Gastrocnemius medialis (tissue), 4 donors: ENCODE data around the gene NBDY. TPM values are rescaled to one million over a fixed set of nuclear protein-coding genes. Genes with fewer than 3 reads are reported as not detected.

ENCODE experiments used
- ATAC-seq, 2 donors: fragments of 150-250 bp; one replicate each; pipeline ENCODE4 v1.9.1; 2016
- DNase-seq, 2 donors: peaks; one replicate each; pipeline ENCODE4 v3.0.0-alpha.2; 2019
- H3K27ac ChIP-seq, 4 donors: fragments of 200-600 bp; sonication (generic); 1 replicate in 1 of 4; 2 replicates in 3 of 4; pipeline ENCODE4 v1.5.1; 2016 to 2018; ENCODE audit warnings: mild to moderate bottlenecking in 2 of 4, moderate library complexity in 1 of 4
- H3K27me3 ChIP-seq, 3 donors: fragments of 200-600 bp; sonication (generic) in 2 of 3; 1 replicate in 1 of 3; 2 replicates in 2 of 3; pipeline versions ENCODE4 v1.5.1 to v1.6.0; 2016 to 2019; ENCODE audit warnings: mild to moderate bottlenecking in 1 of 3, moderate library complexity in 1 of 3
- H3K36me3 ChIP-seq, 2 donors: fragments of 200-600 bp; sonication (generic) in 1 of 2; one replicate each; pipeline ENCODE4 v1.5.1; 2017 to 2018
- H3K4me1 ChIP-seq, 2 donors: fragments of 200-600 bp; sonication (generic) in 1 of 2; one replicate each; pipeline ENCODE4 v1.5.1; 2016 to 2017; ENCODE audit warnings: mild to moderate bottlenecking in 2 of 2
- H3K4me3 ChIP-seq, 4 donors: fragments of 200-600 bp; sonication (generic) in 3 of 4; 1 replicate in 1 of 4; 2 replicates in 3 of 4; pipeline ENCODE4 v1.5.1; 2016 to 2019; ENCODE audit warnings: mild to moderate bottlenecking in 2 of 4
- H3K9me3 ChIP-seq, 3 donors: fragments of 200-600 bp; sonication (generic) in 2 of 3; 1 replicate in 1 of 3; 2 replicates in 2 of 3; pipeline ENCODE4 v1.5.1; 2016 to 2019
- POLR2A ChIP-seq, 2 donors: fragments of 450-650 bp; IDR thresholded peaks; one replicate each; pipeline ENCODE4 v1.6.1; 2017; ENCODE audit warnings: antibody characterized with exemption in 2 of 2, mild to moderate bottlenecking in 2 of 2, moderate library complexity in 2 of 2
- in situ Hi-C, 4 donors: fragments of 200-750 bp; cut with MboI; loops; one replicate each; pipeline versions ENCODE4 v1.15.0 to v1.8.0; 2017; ENCODE audit warnings: low sequenced_read_pairs in 4 of 4
- intact Hi-C: fragments of 100-400 bp; cut with DNase I; formaldehyde crosslinking; loops from one replicate; pipeline ENCODE4 v1.15.1; 2023; ENCODE audit warnings: low total_unique reads
- total RNA-seq, 4 donors: library from RNA; depleted of rRNA; stranded (reverse); fragments of >200 nt; gene quantifications; one replicate each; pipeline versions ENCODE4 v1.1.0 to v1.2.3, GENCODE V29; 2016
- TF ChIP-seq, protein P1 (sequence below), 5 experiments: fragments of 450-650 bp in 3 of 5; fragments of 200-600 bp in 2 of 5; sonication (generic) in 2 of 5; IDR thresholded peaks in 4 of 5; conservative IDR thresholded peaks in 1 of 5; 1 replicate in 4 of 5; 2 replicates in 1 of 5; pipeline ENCODE4 v1.5.1; 2016 to 2019; ENCODE audit warnings: antibody characterized with exemption in 5 of 5, mild to moderate bottlenecking in 3 of 5, moderate library complexity in 3 of 5

Gene NBDY
- total RNA-seq, 4 donors from 2014 or later: 3.7 to 9.8 (median 5.9) TPM

DNA sequence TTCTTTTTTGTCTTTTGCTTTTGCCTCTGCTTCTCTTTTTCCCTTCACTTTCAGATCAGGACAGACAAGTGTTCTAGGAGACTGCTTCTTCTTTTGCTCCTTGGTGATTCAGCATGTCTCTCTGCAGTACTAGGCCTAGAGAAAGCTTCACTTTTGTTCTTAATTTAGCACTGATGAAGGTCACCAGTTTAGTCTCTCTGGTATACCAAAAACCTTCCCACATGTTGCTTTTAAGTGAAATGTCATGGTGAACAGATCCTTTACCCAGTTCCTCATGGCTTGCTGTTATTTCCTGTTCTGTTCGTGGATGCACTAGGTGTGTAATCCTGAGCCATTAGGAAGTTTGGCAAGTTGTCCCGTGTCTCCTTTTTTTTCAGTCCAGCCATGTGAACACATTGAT is 53.3 kb downstream of the NBDY start:
- Histone ChIP-seq H3K27ac (peak overlapping the region in 1 of 4 donors; percentile 77), H3K27me3 (no peaks in the 10 kb centered on the region), H3K4me1 (no peaks in the 10 kb centered on the region), H3K36me3 (no peaks in the 10 kb centered on the region), H3K4me3 (peak overlapping the region in 1 of 4 donors; percentile 60), H3K9me3 (no peaks in the 10 kb centered on the region)
- no peak for ATAC-seq
- intact Hi-C loops (loop anchor here (10.0 kb wide), 2 partner anchors 1042 to 1242 kb away; no protein-coding TSS in a partner anchor), in situ Hi-C loops (no loop called here)
- no peak for DNase-seq
- no peak for TF ChIP-seq POLR2A (IDR thresholded peaks at IDR 0.05)

DNA sequence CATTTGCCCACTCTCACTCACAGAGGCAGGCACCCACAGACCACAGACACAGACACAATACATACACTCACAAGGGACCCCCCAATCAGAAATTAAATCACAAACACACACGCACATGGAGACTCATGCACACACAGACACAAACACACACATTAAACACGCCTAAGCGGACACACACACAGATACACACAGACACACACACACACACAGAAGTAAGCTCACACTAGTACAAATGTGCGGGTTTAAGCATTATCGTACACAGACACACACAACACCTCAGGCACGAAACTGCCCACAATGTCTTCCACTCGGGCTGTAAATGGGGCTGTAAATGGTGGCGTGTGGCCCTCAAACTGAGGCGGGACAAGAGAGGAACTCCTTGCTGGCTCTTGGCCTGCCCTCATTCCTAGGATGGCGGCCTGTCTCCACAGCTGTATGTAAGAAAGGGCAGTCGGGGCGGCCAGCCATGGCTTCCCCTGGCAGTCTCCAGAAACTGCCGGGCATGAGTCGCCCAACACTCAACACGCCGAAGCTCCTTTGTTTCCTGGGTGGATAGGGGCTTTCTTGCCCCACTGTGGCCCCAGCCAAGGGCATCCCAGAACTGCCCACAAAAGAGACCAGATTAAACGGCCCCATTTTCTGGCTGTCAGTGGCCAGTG is 53.9 kb downstream of the NBDY start:
- intact Hi-C loops: loop anchor here (10.0 kb wide), 2 partner anchors 1042 to 1242 kb away; no protein-coding TSS in a partner anchor
- Histone ChIP-seq H3K4me1 (no peaks in the 10 kb centered on the region), H3K4me3 (peak overlapping the region in 2 of 4 donors; percentile 51 to 60), H3K36me3 (no peaks in the 10 kb centered on the region), H3K27me3 (no peaks in the 10 kb centered on the region), H3K9me3 (no peaks in the 10 kb centered on the region), H3K27ac (peak overlapping the region in 2 of 4 donors; percentile 77 to 80)
- DNase-seq (no peak), ATAC-seq (no peak)
- in situ Hi-C loops: no loop called here
- no peak for TF ChIP-seq POLR2A (IDR thresholded peaks at IDR 0.05)
- TF ChIP-seq, protein P1, sequence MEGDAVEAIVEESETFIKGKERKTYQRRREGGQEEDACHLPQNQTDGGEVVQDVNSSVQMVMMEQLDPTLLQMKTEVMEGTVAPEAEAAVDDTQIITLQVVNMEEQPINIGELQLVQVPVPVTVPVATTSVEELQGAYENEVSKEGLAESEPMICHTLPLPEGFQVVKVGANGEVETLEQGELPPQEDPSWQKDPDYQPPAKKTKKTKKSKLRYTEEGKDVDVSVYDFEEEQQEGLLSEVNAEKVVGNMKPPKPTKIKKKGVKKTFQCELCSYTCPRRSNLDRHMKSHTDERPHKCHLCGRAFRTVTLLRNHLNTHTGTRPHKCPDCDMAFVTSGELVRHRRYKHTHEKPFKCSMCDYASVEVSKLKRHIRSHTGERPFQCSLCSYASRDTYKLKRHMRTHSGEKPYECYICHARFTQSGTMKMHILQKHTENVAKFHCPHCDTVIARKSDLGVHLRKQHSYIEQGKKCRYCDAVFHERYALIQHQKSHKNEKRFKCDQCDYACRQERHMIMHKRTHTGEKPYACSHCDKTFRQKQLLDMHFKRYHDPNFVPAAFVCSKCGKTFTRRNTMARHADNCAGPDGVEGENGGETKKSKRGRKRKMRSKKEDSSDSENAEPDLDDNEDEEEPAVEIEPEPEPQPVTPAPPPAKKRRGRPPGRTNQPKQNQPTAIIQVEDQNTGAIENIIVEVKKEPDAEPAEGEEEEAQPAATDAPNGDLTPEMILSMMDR (IDR thresholded peaks at IDR 0.05 in 4 of 5, conservative IDR thresholded peaks at IDR 0.05 in 1 of 5): no peak

DNA sequence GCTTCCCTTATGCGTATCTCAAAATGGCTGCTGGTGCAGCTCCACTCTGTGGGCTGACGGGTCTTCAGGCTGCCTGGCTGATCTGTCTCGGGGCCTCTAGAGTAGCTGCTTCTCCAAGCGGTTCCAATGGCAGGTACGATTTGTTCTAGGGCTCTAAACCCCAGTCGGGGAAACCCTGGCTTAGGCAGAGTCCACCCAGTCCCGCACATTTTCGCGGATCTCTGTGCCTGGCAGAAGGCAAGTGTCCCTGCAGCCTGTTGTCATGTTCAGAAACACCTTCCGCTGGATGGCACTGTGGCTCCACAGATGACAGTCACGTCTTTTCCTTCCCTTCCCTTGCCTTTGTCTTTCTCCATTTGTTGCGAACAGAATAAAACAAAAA is 54.4 kb downstream of the NBDY start:
- no peak for DNase-seq
- peak overlapping the region in 2 of 4 donors; percentile 77 to 80 for H3K27ac ChIP-seq
- no peaks in the 10 kb centered on the region for H3K36me3 ChIP-seq
- no peak for ATAC-seq
- no peaks in the 10 kb centered on the region for H3K9me3 ChIP-seq
- H3K4me3 ChIP-seq: peak overlapping the region in 2 of 4 donors; percentile 51 to 60
- TF ChIP-seq POLR2A (IDR thresholded peaks at IDR 0.05): no peak
- TF ChIP-seq, protein P1 (IDR thresholded peaks at IDR 0.05 in 4 of 5, conservative IDR thresholded peaks at IDR 0.05 in 1 of 5): peak in 3 of 5 experiments; percentile 56 to 70 (median 63)
- no peaks in the 10 kb centered on the region for H3K4me1 ChIP-seq
- H3K27me3 ChIP-seq: no peaks in the 10 kb centered on the region
- intact Hi-C loops: loop anchor here (10.0 kb wide), 2 partner anchors 1041 to 1241 kb away; no protein-coding TSS in a partner anchor
- in situ Hi-C loops: no loop called here

DNA sequence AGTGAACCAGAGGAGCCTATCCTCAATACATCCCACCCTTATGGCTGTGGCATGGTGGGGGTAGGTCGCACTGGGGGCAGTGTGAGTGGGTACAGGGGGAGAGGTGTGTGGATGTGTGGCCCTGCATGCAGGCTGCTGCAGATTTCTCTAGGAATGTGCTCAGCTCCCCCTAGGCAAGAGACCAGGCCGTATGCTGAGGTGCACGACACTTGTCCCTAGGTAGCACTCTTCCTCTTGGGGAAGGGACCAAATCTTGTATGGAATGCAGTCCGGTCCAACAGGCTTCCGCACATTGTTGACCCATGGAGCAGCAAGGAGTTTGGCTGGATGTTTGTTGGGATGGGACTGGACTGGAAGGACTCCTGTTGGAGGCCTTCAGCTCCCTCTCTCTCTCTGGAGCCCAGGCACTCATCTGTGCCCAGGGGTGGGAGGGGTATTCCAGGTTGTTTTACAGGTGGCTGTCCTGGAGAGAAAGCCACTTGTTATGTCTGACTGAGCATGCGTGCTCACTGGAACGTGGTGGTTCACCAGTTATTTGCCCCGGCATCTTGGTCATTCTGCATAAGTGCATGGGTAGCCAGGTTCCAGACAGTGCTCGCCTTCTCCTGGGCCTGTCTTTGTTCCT is 55.1 kb downstream of the NBDY start:
- Histone ChIP-seq H3K4me3 (peak overlapping the region in 1 of 4 donors; percentile 60), H3K9me3 (no peaks in the 10 kb centered on the region), H3K27ac (no peak overlapping the region), H3K4me1 (no peaks in the 10 kb centered on the region), H3K36me3 (no peaks in the 10 kb centered on the region), H3K27me3 (no peaks in the 10 kb centered on the region)
- ATAC-seq (no peak), DNase-seq (no peak)
- no peak for TF ChIP-seq POLR2A (IDR thresholded peaks at IDR 0.05)
- TF ChIP-seq, protein P1 (IDR thresholded peaks at IDR 0.05 in 4 of 5, conservative IDR thresholded peaks at IDR 0.05 in 1 of 5): no peak
- in situ Hi-C loops (no loop called here), intact Hi-C loops (loop anchor here (10.0 kb wide), 2 partner anchors 1041 to 1241 kb away; no protein-coding TSS in a partner anchor)

DNA sequence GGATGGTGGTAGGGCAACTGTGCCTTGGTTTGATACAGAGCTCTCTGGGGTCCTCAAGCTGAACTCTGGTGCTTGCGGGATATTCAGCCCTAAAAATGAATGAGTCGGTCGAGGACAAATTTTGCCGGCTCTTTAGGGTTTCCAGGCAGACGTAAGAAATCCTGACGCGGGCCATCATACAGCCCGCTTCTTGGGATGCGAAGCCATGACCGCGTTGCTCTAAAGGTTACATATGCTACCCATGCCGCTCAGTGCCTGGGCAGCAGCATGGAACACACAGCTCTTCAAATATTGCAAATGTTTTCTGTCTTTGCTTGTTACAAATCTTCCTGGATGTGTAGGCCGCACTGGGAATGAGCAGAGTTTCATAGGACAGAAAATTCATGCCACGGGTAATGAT is 55.6 kb downstream of the NBDY start:
- ATAC-seq: no peak
- Histone ChIP-seq H3K4me1 (no peaks in the 10 kb centered on the region), H3K36me3 (no peaks in the 10 kb centered on the region), H3K27me3 (no peaks in the 10 kb centered on the region), H3K27ac (no peak overlapping the region), H3K4me3 (no peak overlapping the region), H3K9me3 (no peaks in the 10 kb centered on the region)
- DNase-seq: no peak
- intact Hi-C loops (loop anchor here (10.0 kb wide), 2 partner anchors 1040 to 1240 kb away; no protein-coding TSS in a partner anchor), in situ Hi-C loops (no loop called here)
- TF ChIP-seq, protein P1 (IDR thresholded peaks at IDR 0.05 in 4 of 5, conservative IDR thresholded peaks at IDR 0.05 in 1 of 5): no peak
- TF ChIP-seq POLR2A (IDR thresholded peaks at IDR 0.05): no peak
